Measurements from ENCODE around the gene TMEM131L.
A peak's percentile ranks its signal among the peaks of the same experiment; 100 is the strongest.

Gene TMEM131L

GRCh38 chr4:153521478-153521877 lies 55.3 kb downstream of the TMEM131L start:
- no peak for DNase-seq (ENCODE audit: low read depth)

GRCh38 chr4:153521999-153522801 lies 56.0 kb downstream of the TMEM131L start:
- peak; percentile 23 for DNase-seq (ENCODE audit: low read depth)

GRCh38 chr4:153522802-153523094 lies 56.6 kb downstream of the TMEM131L start:
- DNase-seq (ENCODE audit: low read depth) = no peak

- DNase-seq (ENCODE audit: low read depth) = no peak
Observed at GRCh38 chr4:153523164-153523796, 57.1 kb downstream of the TMEM131L start.

GRCh38 chr4:153523941-153524386 lies 57.8 kb downstream of the TMEM131L start:
- DNase-seq (ENCODE audit: low read depth) = no peak

DNA sequence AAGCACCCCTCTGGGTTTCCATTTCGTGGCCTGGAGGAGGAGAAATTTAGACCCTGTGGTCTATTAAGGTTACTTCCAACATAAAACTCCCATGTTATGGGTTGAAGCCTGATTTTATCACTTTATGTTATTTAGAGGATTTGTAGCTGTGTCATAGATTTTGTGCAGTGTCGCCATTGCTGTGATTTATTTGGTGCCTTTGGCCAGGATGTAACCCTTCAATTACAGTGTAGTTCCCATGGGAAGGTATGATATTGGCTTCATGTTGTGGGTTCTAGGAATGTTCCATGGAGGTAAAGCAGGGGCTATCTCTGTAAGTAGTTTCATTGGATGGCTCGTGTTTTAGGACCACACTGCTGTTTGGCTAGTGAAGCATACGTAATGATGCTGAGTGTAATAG lies 58.5 kb downstream of the TMEM131L start:
- DNase-seq (ENCODE audit: low read depth) = no peak

- no peak for DNase-seq (ENCODE audit: low read depth)
Observed at GRCh38 chr4:153527690-153528089, 61.5 kb downstream of the TMEM131L start.

- no peak for DNase-seq (ENCODE audit: low read depth)
Observed at GRCh38 chr4:153528705-153529485, 62.7 kb downstream of the TMEM131L start.

DNA sequence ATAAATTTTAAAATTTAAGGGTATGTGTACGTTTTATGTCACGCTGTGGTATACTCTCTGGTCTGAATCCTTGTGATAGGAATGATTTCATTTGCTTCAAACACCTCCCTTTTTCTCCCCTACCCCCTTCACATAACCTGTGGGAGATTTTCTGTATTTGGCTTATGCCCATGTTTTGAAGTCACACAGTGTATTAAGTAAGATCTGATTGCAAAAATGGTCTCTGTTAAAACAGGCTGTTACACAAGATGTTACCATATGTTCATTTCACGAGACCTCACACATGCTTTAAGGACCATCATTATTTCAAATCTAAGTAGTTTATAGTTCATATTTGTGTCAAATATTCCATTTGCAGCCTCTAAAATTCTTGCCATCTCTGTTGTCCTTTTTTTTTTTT lies 63.5 kb downstream of the TMEM131L start:
- no peak for DNase-seq (ENCODE audit: low read depth)

DNA sequence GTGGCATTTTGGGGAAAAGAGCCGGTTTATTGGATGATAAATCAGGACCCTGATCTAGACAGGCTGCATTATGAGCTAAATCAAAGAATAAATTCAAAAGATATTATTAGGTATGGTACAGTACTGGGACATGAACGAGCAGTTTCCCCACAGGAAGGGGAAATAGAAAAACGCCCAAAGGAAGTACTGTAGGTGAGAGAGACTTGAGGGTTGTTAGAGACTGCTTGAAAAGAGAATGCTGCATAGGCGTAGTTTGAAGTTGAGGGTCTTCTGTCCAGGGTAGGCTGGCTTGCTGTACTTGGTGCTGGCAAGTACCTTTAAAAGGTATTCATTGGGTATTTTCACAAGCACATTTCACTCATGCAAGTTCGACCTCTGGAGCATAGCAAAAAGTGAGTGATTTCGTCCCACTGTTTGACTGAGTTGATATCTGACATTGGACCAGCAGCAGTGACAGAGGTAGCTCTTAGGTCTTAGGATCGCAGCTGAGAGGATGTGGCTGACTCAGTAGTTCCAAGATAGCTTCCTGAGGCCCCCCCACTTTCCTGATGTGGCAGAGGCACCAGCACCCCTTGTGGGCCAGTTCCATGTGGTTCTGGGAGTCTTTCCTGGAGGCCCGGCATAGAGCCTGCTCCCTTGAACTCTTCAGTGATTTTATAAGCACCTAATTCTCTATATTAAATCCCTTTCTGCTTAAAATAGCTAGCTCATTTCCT lies 64.3 kb downstream of the TMEM131L start:
- no peak for DNase-seq (ENCODE audit: low read depth)

- no peak for DNase-seq (ENCODE audit: low read depth)
Observed at GRCh38 chr4:153531000-153531358, 64.8 kb downstream of the TMEM131L start.

- no peak for DNase-seq (ENCODE audit: low read depth)
Observed at GRCh38 chr4:153531976-153532626, 65.9 kb downstream of the TMEM131L start.

- no peak for DNase-seq (ENCODE audit: low read depth)
Observed at GRCh38 chr4:153532636-153533035, 66.5 kb downstream of the TMEM131L start.

GRCh38 chr4:153533387-153533786 lies 67.2 kb downstream of the TMEM131L start:
- no peak for DNase-seq (ENCODE audit: low read depth)

GRCh38 chr4:153534792-153535629 lies 68.9 kb downstream of the TMEM131L start:
- no peak for DNase-seq (ENCODE audit: low read depth)

- no peak for DNase-seq (ENCODE audit: low read depth)
Observed at GRCh38 chr4:153535772-153536513, 69.8 kb downstream of the TMEM131L start.

DNA sequence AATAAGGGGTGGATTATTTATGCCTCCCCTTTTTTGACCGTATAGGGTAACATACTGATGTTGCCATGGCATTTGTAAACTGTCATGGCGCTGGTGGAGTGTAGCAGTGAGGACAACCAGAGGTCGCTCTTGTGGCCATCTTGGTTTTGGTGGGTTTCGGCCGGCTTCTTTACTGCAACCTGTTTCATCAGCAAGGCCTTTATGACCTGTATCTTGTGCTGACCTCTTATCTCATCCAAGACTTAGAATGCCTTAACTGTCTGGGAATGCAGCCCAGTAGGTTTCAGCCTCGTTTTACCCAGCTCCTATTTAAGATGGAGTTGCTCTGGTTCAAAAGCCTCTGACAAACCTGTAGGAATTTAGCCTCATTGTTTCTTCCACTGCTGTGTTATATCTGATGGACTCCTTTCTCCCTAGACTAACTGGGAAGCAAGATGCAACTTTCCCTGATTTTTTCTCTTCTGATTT lies 71.4 kb downstream of the TMEM131L start:
- no peak for DNase-seq (ENCODE audit: low read depth)

- no peak for DNase-seq (ENCODE audit: low read depth)
Observed at GRCh38 chr4:153538487-153539357, 72.6 kb downstream of the TMEM131L start.

DNA sequence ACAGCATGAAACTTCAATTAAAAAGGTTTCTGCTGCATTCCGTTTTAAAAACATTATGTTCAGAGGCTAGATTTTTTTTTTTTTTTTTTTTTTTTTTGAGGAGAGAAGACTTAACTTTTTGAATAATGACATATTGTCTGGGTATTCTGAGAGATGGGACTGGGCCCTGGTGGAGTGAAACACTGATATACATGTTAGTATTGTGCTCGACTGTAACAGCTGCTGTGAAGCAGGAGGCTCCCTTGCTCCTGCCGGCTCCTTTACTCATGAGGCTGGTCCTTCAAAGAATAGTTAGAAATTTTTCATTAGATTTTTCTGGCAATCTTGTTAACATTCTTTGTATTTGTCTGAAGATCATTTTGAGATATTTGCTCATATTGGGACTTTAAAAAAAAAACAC lies 73.3 kb downstream of the TMEM131L start:
- DNase-seq (ENCODE audit: low read depth) = no peak
